Testis (tissue), 2 donors: ENCODE results near the gene LLPH.

Source experiments
- CTCF ChIP-seq, 3 experiments: fragments of 450-650 bp in 2 of 3; fragments of 200-600 bp in 1 of 3; sonication (generic) in 1 of 3; IDR thresholded peaks; one replicate each; pipeline ENCODE4 v1.5.1; 2016 to 2019; ENCODE audit warnings: antibody characterized with exemption in 3 of 3, mild to moderate bottlenecking in 2 of 3, moderate library complexity in 1 of 3
- POLR2A ChIP-seq: fragments of 450-650 bp; IDR thresholded peaks from one replicate; pipeline ENCODE4 v1.6.1; 2017; ENCODE audit warnings: antibody characterized with exemption, mild to moderate bottlenecking, moderate library complexity

DNA sequence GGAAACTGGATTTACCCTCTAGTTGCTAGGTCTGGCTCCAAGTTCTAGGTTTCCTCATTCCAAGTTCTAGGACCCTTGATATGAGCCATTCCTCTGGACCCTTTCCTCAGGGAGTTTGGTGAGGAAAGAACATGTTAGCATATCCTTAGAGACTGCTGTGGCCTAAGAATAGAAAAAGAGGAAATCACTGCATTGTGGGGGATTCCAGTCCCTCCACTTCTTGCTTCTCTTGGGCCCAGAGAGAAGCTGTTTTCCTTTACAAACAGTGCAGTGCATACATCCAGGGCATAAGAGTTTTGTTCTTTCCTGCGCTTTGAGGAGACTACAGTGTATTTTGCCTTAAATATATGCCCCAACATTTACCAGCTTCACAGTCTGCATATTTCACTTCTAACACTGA, 59.0 kb downstream of the LLPH start:
- no peak for TF ChIP-seq POLR2A
- no peak for TF ChIP-seq CTCF (IDR thresholded peaks at IDR 0.05)
